Measurements from ENCODE around the gene TIMM17A. TPM values are rescaled to one million over a fixed set of nuclear protein-coding genes. Genes with fewer than 3 reads are reported as not detected.
A peak's percentile ranks its signal among the peaks of the same experiment; 100 is the strongest.
"Not testable (repeated sequence)": the region's sequence is repeated elsewhere in the genome, so short reads cannot be mapped to it uniquely, and the experiment has no call there.

Gene TIMM17A
- total and polyA plus RNA-seq, 7 donors, result 23.3 to 71.4 (median 48.6) TPM

DNA sequence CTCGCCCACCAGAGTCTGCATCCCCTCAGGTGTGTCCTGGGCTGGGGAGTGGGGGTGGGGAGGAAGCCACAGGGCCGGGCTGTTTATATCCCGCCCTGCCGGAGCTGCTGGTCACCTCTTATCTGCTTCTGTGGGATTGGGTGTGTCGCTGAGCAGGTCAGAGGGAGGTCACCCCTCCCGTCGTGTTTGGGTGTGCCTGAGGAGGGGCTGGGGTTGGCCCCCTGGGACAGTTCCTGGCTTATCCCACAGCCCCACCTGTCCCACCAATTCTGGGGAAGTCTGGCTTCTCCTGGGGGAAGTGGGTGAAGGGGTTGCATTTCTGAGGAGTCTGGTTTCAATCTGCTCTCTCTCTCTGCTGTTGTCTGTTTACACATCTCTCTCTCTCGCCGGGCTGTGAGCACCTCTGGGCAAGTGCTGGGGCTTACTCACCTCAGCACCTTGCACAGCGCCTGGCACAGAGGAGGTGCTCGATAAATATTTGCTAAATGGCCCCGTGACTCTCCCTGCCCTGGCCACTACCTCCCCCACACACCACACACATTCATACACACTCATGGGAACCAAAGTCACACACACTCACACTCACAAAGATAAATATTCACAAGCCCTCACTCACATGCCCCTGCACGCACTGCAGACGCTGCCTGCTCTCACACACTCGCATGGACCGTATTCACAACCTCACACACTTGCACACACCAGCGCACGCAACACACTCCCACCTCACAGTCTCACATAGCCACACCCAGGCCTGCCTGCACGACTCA, 63.3 kb downstream of the TIMM17A start:
- WGBS, 2 donors, result 10 to 47% methylated on average over 19 of the region's 19 CpGs
- no peak for DNase-seq
- H3K36me3 ChIP-seq, result no peaks in the 10 kb centered on the region
- intact Hi-C loops (cut with DNase I), result no loop called here
- peaks cover 0 to 20% (median 6%) of the 10 kb centered on the region in 3 donors for H3K27me3 ChIP-seq
- no peaks in the 10 kb centered on the region for H3K9me3 ChIP-seq
- TF ChIP-seq EP300 (IDR thresholded peaks at IDR 0.05) (no peak), POLR2AphosphoS5 (IDR thresholded peaks at IDR 0.05) (peak in 1 of 4 donors; percentile 6), POLR2A (IDR thresholded peaks at IDR 0.05) (no peak), CTCF (IDR thresholded peaks at IDR 0.05) (no peak)
- H3K27ac ChIP-seq, result no peak overlapping the region
- H3K4me1 ChIP-seq, result no peaks in the 10 kb centered on the region
- H3K4me3 ChIP-seq, result no peak overlapping the region

- H3K27ac ChIP-seq; H3K36me3 ChIP-seq; H3K4me1 ChIP-seq; intact Hi-C loops (cut with DNase I); DNase-seq; H3K9me3 ChIP-seq; H3K4me3 ChIP-seq: not testable (repeated sequence)
- WGBS, 2 donors, result 40 to 73% methylated on average over 8 of the region's 8 CpGs
- H3K27me3 ChIP-seq, result peaks cover 0 to 20% (median 6%) of the 10 kb centered on the region in 3 donors
These were observed 63.9 kb downstream of the TIMM17A start for GRCh38 chr1:202019235-202019558.

Small RNA genes within 50 kb of the gene (small RNA-seq; reads per million reads assigned to genes)
- 0 reads per million in 3 donors for gene MIR6740
- 0 reads per million in 3 donors for gene RF00156

Other genes starting within 250 kb of the TIMM17A start
- gene IPO9, start 126.3 kb upstream of the TIMM17A start, total RNA-seq, result 10 to 100 TPM; 15.5 to 20.2 (median 17.9) TPM
- 10 to 100 TPM in 1 of 3 donors, 1 to 10 TPM in 2; 8.1 to 14.0 (median 8.4) TPM for gene IPO9, start 126.3 kb upstream of the TIMM17A start, polyA plus RNA-seq
- gene SHISA4, start 66.6 kb upstream of the TIMM17A start, total RNA-seq, result 10 to 100 TPM; 12.7 to 23.7 (median 19.3) TPM
- 1 to 10 TPM; 3.5 to 6.1 (median 3.6) TPM for gene SHISA4, start 66.6 kb upstream of the TIMM17A start, polyA plus RNA-seq
- gene LMOD1, start 9.0 kb upstream of the TIMM17A start, total RNA-seq, result 1,000 to 10,000 TPM in 1 of 4 donors, 100 to 1,000 TPM in 3; 633 to 1,011 (median 785) TPM
- 10 to 100 TPM in 2 of 3 donors, 1 to 10 TPM in 1; 4.9 to 75.0 (median 15.6) TPM for gene LMOD1, start 9.0 kb upstream of the TIMM17A start, polyA plus RNA-seq
- gene RNPEP, start 27.1 kb downstream of the TIMM17A start, total RNA-seq, result 10 to 100 TPM; 23.9 to 38.5 (median 32.0) TPM
- 10 to 100 TPM; 59.1 to 86.5 (median 81.7) TPM for gene RNPEP, start 27.1 kb downstream of the TIMM17A start, polyA plus RNA-seq
- gene ELF3, start 55.1 kb downstream of the TIMM17A start, total RNA-seq, result 1 to 10 TPM in 1 of 4 donors, under 1 TPM in 3; 0.16 to 1.8 (median 0.41) TPM
- 100 to 1,000 TPM; 560 to 665 (median 569) TPM for gene ELF3, start 55.1 kb downstream of the TIMM17A start, polyA plus RNA-seq
- under 1 TPM; under 0.01 to 0.36 (median 0.27) TPM for gene GPR37L1, start 167.4 kb downstream of the TIMM17A start, total RNA-seq
- 1 to 10 TPM in 1 of 3 donors, under 1 TPM in 1, not detected in 1; 0.92 to 1.8 TPM for gene GPR37L1, start 167.4 kb downstream of the TIMM17A start, polyA plus RNA-seq
- 10 to 100 TPM; 21.6 to 29.0 (median 25.2) TPM for gene ARL8A, start 189.2 kb downstream of the TIMM17A start, total RNA-seq
- gene ARL8A, start 189.2 kb downstream of the TIMM17A start, polyA plus RNA-seq, result 10 to 100 TPM; 13.8 to 22.4 (median 15.7) TPM
- 1 to 10 TPM in 2 of 4 donors, under 1 TPM in 1, not detected in 1; 0.71 to 6.2 (median 3.0) TPM for gene PTPN7, start 205.1 kb downstream of the TIMM17A start, total RNA-seq
- 10 to 100 TPM in 1 of 3 donors, 1 to 10 TPM in 2; 2.3 to 18.2 (median 6.0) TPM for gene PTPN7, start 205.1 kb downstream of the TIMM17A start, polyA plus RNA-seq
- gene LGR6, start 238.3 kb downstream of the TIMM17A start, total RNA-seq, result under 1 TPM in 2 of 4 donors, not detected in 2; 0.14 to 0.28 TPM
- gene LGR6, start 238.3 kb downstream of the TIMM17A start, polyA plus RNA-seq, result 1 to 10 TPM in 1 of 3 donors, not detected in 2; 1.0 TPM

Data from sigmoid colon (tissue), 7 donors.